IPS-18c (cell line): Measurements from ENCODE around the gene TTC39A.

Experiments
- H3K4me3 ChIP-seq: 2 replicates; pipeline ENCODE4 v1.7.0; 2013; ENCODE audit warnings: low read depth, mild to moderate bottlenecking, low read length, moderate library complexity; ENCODE audit not compliant: insufficient read depth
- H3K9me3 ChIP-seq: one replicate; pipeline ENCODE4 v1.6.1; 2013; ENCODE audit warnings: mild to moderate bottlenecking, low read length, moderate library complexity; ENCODE audit not compliant: control insufficient read depth, insufficient read depth

Gene TTC39A

DNA sequence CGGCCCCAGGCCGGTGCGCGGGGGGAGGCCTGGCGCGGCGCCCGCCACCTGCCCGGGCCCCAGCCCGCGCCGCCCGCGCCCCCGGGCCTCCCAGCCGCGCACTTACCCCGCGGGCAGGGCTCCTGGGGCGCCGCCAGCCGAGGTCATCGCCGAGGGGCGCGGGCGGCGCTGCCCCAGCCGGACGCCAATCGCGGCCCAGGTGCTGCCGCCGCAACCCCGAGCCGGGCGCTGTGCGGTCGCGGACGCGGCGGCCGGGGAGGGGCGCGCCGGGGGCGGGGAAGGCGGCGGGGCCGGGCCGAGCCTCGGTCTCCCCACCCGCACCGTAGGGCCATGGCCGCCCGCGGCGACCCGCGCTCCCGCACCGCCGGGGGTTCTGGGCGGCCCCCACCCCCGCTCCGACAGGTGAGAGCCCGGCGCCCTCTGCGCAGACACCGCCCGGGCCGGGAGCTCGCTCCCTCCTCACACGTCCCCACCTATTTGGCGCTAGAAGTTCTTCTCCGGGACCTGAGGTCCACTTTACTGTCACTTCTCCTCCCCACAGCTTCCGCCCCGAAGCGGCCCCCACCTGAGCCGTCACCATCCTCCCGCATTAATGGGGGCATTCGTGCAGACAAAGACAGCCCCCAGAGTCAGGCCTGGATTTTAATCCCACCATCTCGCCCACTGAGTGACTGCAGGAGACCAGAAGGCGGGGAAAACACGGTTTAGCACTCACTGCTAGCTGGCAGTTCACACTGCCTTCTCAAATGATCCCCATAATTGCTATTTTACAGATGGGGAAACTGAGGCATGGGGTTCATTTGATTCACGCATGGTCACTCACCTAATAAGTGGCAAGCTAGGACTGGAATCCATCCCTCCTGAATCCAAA is at the start of gene TTC39A:
TTC39A (minus strand) TSS at position 232 of the 871 bp plus-strand sequence; CDS start at position 147, 85 bp downstream.
- no peaks in the 10 kb centered on the region for H3K9me3 ChIP-seq
- H3K4me3 ChIP-seq, result peak within 1 kb of the TSS; percentile 54

DNA sequence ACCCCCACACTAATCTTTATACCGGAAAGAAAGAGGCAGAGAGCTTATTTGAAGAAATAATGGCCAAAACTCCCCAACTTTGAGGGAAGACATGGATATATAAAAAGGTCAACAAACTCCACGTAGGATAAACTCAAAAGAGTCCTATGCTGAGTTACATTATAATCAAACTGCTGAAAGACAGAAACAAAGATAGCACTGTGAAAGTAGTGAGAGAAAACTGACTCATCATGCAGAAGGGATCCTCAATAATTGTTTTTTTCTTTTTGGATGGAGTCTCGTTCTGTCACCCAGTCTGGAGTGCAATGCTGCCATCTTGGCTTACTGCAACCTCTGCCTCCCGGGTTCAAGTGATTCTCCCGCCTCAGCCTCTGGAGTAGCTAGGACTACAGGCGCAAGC is 48.5 kb upstream of the TTC39A start:
- Histone ChIP-seq H3K4me3 (no peak overlapping the region), H3K9me3 (no peaks in the 10 kb centered on the region)

DNA sequence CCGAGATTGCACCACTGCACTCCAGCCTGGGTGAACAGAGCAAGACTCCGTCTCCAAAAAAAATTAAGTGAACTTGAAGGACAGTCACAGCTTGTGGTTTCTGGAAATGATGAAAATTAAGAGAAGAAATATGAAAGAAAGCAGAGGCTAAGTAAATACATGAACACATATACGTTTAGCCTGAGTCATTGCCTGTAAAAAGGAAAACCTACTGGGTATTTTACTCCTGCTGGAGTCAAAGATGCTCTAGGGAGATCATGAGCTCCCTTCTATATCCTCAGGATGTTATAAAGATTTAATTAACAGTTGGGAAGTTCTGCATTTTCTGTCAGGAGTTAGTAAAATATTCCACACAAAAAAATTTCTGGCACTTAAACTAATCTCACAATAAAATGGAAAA is 43.5 kb upstream of the TTC39A start:
- Histone ChIP-seq H3K9me3 (no peaks in the 10 kb centered on the region), H3K4me3 (no peak overlapping the region)

DNA sequence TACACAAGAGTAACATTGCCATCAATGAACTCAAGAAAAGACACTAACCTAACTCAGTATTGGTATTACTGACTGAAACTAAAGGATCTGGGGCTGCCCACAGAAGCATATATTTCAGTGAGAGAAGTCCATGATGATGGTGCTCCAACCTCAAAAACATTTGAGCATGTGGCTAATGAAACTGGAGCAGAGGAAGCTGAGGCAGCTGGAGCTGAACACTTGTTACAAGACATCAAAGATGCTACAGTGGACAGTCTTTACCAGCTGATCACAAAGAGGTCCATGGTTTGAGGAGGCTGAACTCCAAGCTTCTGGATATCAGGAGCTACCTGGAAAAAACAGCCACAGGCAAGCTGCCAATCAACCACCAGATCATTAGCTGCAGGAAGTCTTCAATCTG is 42.2 kb upstream of the TTC39A start:
- Histone ChIP-seq H3K9me3 (no peaks in the 10 kb centered on the region), H3K4me3 (no peak overlapping the region)

DNA sequence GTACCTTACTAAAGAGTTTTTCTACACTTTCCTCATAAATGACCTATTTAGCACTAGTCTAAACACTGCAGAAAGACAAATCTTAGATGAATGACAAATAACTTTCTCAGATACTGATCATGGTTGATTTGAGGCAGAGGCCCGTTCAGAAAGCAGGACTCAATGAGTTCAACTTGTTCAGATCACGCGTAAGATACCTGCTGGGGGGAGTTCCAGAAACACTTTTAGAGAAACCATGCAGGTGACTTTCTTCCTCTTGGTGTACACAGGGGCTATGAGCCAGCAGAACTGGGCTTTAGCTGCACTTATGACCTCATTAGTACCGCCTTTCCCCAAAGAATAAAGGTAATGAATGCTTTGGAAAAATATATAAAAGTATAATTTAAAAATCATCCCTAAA is 38.8 kb upstream of the TTC39A start:
- no peak overlapping the region for H3K4me3 ChIP-seq
- no peaks in the 10 kb centered on the region for H3K9me3 ChIP-seq

DNA sequence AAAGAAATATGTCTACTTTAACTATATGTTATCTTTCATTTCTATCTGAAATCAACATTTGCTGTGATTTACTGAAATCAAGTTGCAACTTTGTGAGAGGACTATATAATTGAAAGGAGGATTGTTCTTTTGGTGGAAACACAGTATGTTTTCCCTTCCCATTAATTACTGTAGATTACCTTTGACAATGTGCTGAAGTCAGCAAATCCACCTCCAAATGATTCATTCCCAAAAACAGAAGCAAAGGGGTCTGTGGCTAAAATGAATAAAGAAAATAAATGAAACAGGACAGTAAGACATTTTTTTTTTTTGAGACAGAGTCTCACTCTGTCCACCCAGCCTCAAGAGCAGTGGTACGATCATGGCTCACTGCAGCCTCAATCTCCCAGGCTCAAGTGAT is 35.4 kb upstream of the TTC39A start:
- Histone ChIP-seq H3K4me3 (no peak overlapping the region), H3K9me3 (no peaks in the 10 kb centered on the region)

DNA sequence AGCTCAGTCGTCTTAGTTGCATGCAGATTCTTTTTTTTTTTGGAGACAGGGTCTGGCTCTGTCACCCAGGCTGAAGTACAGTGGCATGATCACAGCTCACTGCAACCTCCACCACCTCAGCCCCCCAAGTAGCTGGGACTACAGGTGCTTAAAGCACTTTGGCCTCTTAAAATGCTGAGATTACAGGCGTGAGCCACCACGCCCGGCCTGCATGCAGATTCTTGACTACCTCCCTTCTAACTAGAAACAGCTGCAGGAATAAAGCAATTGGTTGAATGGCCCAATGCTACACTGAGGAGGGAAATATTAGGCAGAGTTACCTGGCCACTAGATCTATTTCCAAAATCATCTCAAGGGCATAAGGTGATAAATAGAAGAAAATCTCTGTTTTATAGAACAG is 29.5 kb upstream of the TTC39A start:
- no peaks in the 10 kb centered on the region for H3K9me3 ChIP-seq
- no peak overlapping the region for H3K4me3 ChIP-seq

DNA sequence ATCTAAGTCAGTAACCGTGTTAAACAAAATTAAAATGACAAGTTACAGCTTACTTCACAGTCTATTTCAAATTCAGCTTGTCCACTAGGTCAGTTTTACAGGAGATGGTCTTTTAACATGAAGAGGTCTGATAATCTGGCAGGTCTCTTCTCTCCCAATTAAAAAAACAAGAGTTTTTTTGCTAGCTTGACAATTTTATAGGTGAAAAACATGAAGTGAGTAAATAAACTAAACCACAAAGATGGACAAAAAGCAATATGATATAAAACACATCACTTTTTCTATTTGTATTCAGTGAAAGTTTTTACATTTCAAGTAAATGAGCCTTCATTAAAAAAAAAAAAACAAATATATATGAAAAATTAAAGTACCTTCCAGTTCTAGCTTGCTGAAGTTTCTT is 25.0 kb upstream of the TTC39A start:
- Histone ChIP-seq H3K4me3 (no peak overlapping the region), H3K9me3 (no peaks in the 10 kb centered on the region)

DNA sequence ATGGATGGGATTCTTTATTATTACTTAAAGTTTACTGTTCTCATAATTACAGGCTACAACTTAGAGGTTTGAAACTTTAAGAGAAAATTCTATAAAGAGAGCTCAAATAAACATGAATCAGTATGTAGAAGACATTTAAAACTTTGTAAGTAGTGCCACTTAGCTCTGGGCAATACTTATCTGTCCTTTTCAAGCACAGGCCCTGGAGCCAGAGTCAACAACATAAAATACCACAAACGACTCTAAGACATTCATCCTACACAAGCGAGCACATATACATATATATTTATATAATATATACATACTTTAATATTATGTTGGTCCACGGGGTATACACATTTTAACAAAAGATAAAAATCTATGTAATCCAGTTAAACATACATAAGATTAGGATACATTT is 24.1 kb upstream of the TTC39A start:
- H3K9me3 ChIP-seq, result no peaks in the 10 kb centered on the region
- H3K4me3 ChIP-seq, result no peak overlapping the region

DNA sequence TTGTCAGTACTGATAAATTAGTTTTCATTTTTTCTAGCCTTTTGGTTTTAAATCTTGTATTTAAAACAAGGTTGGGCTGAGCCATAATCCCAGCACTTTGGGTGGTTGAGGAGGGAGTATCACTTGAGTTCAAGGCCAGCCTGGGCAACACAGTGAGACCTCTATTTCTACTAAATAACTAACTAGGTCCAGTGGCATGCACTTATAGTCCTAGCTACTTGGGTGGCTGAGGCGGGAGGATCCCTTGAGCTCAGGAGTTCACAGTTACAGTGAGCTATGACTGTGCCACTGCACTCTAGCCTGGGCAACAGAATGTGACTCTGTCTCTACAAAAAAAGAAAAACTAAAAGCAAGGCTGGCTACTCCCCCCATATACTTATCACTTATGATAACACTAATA is 21.5 kb upstream of the TTC39A start:
- no peak overlapping the region for H3K4me3 ChIP-seq
- H3K9me3 ChIP-seq, result no peaks in the 10 kb centered on the region

DNA sequence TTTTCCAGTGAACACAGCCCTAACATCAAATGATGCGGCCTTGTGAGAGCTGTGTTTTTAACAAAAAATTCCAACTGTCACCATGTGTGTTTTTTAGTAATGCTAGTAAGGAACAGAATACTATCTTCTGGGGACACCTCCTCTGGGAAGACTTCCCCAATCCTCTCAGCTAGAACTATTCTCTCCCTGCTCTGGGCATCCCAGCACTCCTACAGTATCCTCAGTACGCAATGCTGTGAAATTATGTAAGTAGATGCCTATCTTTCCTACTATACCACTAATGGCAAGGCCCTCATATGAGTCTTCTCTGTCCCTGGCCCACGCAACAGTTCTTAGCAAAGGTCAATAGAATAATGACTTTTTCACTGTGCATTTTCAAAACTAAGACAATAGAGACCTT is 19.5 kb upstream of the TTC39A start:
- Histone ChIP-seq H3K9me3 (no peaks in the 10 kb centered on the region), H3K4me3 (no peak overlapping the region)

DNA sequence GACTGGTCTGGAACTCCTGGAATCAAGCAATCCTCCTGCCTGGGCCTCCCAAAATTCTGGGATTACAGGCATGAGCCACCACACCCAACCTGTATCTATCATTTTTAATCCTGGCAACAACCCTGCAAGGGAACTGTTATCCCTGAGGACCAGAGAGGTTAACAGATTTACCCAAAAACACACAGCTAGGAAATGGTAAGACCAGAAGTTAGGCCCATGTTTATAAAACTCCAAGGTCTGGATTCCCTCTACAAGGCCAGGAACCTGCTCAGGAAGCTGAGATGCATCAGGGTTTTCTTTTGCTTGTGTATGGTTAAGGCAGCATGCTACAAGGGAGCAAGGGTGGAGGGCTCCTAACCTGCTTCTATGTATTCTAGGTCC is 17.8 kb upstream of the TTC39A start:
- H3K9me3 ChIP-seq, result no peaks in the 10 kb centered on the region
- H3K4me3 ChIP-seq, result no peak overlapping the region

DNA sequence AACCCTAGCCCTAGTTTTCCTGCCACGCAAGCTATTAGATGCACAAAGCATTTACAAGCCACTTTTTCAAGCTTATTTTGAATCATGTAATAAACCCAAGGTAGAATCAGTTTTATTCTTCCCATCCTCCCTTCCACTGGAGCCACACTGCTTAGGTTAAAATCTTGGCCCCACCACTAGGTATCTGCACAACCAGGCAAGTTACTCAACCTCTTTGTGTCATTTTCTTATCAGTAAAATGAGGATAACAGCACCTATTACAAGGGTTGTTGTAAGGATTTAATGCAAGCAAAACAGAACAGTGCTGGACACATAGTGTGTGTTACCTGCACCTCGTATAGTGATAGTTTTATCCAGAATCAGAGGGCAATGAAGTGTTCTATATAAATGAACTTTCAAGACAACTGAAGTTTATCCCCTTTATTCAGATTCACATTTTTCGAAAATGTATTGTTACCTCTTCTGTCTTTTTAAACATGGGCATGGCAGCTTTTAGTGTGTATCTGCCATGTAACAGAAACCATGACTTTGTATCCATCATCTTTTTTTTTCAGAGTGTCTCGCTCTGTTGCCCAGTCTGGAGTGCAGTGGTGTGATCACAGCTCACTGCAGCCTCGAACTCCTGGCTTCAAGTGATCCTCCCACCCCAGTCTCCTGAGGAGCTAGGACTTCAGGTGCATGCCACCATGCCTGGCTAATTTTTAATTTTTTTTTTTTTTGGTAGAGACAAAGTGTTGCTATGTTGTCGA is 17.2 kb upstream of the TTC39A start:
- no peaks in the 10 kb centered on the region for H3K9me3 ChIP-seq
- no peak overlapping the region for H3K4me3 ChIP-seq

DNA sequence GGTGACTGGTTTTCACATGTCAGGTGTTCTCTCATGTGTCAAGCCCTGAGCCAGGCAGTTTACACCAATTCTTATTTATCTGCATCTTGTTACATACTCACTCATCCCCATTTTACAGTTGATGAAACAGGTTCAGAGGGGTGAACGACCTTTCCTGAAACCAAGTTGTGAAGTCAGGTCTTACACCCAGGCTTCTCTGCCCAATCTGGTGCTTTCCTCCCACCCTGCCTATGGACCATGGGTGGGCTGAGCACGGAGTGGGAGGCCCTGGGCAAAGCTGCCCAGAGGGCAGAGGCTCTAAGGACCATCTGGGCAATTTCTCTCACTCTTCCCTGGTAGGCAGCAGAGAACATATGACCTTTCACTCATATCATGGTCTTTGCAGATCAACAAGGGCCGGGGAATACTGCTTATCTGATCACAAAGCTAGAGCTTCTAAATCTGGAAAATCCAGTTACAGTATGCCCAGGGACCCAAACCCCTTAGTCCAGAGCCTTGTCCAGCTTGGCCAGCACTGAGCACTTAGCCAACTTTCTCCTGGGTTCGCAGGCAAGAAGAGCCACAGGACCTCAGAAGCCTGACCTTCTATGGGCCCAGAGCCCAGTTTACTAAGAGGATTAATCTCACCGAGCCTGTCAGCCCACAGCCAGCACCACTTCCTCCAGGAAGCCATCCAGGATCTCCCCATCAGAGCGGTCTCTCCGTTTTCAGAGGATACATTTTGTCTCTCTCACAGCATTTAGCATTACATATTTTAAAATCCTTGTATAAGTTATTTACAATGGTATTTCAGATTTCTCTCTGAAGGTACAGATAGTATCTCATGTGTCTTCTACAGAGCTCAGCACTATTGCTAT is 16.0 kb upstream of the TTC39A start:
- no peaks in the 10 kb centered on the region for H3K9me3 ChIP-seq
- no peak overlapping the region for H3K4me3 ChIP-seq

DNA sequence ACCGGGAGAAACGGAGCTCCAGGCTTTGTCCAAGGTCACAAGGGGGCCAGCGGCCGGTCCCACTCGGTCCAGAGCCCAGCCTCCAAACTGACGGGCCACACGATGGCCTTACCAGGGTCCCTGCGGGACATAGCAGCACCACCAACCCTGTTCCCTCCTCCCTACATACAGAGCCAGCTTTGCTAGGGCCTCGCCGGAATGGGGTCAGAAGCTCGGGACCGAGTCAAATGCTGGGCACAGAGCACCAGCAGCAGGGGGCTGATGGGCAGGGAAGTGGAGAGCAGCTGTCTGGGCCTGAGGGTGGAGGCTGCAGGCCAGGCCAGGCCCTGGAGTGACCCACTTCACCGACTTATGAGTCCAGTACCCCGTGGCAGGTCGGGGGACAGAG is 14.9 kb upstream of the TTC39A start:
- H3K9me3 ChIP-seq, result no peaks in the 10 kb centered on the region
- H3K4me3 ChIP-seq, result peak overlapping the region; percentile 52; the same call in 1 of the 2 replicates

DNA sequence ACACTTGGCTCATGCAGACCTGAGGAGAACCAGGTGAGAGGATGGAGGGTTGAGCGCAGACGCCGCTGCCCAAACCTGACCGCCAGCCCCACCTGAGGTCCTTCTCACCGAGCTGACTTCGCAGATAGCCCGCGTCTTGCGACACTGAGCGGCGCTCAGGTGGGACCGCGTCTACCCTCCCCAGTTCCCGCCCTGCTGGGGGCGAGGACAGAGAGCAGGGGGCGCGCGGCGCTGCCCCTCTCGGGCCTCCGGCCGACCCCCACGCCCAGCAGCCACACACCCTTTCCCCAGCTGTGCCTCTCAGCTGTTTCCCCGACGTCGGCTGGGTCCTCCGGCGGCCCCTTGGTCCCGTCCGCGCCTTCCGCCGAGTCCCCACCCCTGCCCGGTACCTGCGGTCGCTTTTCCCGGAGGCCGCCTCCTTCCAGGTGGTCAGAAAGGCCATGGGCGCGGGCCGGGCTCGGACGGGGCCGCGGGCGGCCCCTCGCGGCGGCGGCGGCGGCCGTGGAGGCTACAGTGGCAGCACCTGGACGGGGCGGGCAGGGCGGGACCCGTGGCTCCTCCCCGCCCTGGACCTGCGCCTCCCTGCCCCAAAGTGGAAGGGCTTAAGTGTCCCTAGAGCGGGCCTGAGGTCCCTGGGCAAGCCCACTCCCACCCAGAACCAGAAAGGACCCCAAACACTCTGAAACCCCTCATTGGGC is 14.4 kb upstream of the TTC39A start:
- Histone ChIP-seq H3K9me3 (no peaks in the 10 kb centered on the region), H3K4me3 (peak overlapping the region; percentile 52)

DNA sequence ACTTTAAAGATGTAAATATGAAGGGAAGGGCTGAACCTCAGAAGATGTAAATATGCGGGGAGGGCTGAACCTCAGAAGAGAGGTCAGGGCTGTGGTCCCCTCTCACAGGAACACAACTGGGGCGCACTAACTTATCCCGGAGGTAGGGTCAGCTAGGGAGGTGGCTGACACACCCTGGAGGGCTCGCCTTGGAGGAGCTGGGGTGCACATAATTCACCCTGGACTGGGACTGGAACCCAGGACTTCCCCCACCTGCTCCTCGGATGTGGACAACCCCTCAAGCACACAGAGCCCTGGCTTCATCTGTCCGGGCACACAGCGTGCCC is 13.9 kb upstream of the TTC39A start:
- H3K9me3 ChIP-seq, result no peaks in the 10 kb centered on the region
- H3K4me3 ChIP-seq, result peak overlapping the region; percentile 52
